SK-N-DZ (cell line): ENCODE results near the gene PPP1R14D.

ENCODE experiments used
- small RNA-seq, 2 experiments: library from RNA; depleted of rRNA; stranded (forward); fragments of <200 nt; gene quantifications; one replicate each; pipeline ENCODE3, GENCODE V24; 2014

Gene PPP1R14D

Small RNA genes within 50 kb of the gene (small RNA-seq; reads per million reads assigned to genes)
- gene AC025166.1: 0 reads per million in 2 experiments
